HepG2 (cell line): ENCODE measurements around the gene SEC14L1. TPM values are rescaled to one million over a fixed set of nuclear protein-coding genes. Genes with fewer than 3 reads are reported as not detected.

Experiments
- ATAC-seq: fragments of 200-7000 bp; cut with Tn5 transposase; 3 replicates; pipeline ENCODE4 v1.9.1; 2020; ENCODE audit warnings: mild to moderate bottlenecking, moderate library complexity
- BruUV-seq: library from RNA; stranded (reverse); fragments of 400-500 nt; replicated peaks from 2 replicates; lab custom pipeline; 2021; lab: Mats Ljungman, UMichigan
- CTCF ChIA-PET: fragments of 300-600 bp; formaldehyde crosslinking; extraction: SDS; loops from one replicate; lab custom pipeline; 2021; ENCODE audit warnings: low total read pairs, inconsistent platforms, low intra/inter-chr PET ratio; lab: Yijun Ruan, JAX
- POLR2A ChIA-PET: fragments of 350-600 bp; sonication (Branson Sonifier 250); formaldehyde crosslinking; loops from one replicate; lab custom pipeline; 2020; ENCODE audit warnings: antibody characterized with exemption, inconsistent platforms; lab: Yijun Ruan, JAX
- DNase-seq: peaks from one replicate; pipeline ENCODE4 v3.0.0-alpha.2; 2015; ENCODE audit warnings: low spot score
- FAIRE-seq: peaks from 3 replicates; lab custom pipeline; 2011; peaks lifted over from hg19 to GRCh38; lab: Jason Lieb, UNC
- H2AFZ ChIP-seq: one replicate; pipeline ENCODE4 v1.6.1; 2011; ENCODE audit warnings: low read length, inconsistent platforms
- H3K27ac ChIP-seq: fragments of 300-600 bp; 3 replicates; pipeline ENCODE4 v1.8.0; 2011; ENCODE audit warnings: mixed run types, mild to moderate bottlenecking, mixed read lengths, low read length, inconsistent platforms; ENCODE audit not compliant: insufficient read depth; ENCODE audit errors: extremely low read length
- H3K27me3 ChIP-seq, 2 experiments: fragments of 200-600 bp in 1 of 2; 2 replicates in 1 of 2; 3 replicates in 1 of 2; pipeline versions ENCODE4 v1.6.0 to v1.8.0; 2011; ENCODE audit warnings: low read length in 2 of 2, mild to moderate bottlenecking in 2 of 2, moderate library complexity in 2 of 2, inconsistent platforms in 1 of 2; ENCODE audit not compliant: insufficient read depth in 2 of 2, control insufficient read depth in 1 of 2
- H3K36me3 ChIP-seq, 2 experiments: fragments of 200-600 bp in 1 of 2; replicated peaks in 1 of 2; 2 replicates in 1 of 2; 3 replicates in 1 of 2; pipeline versions ENCODE4 v1.5.1 to v1.8.0; 2011; ENCODE audit warnings: low read length in 2 of 2, inconsistent platforms in 1 of 2; ENCODE audit not compliant: insufficient read depth in 2 of 2, control insufficient read depth in 1 of 2
- H3K4me1 ChIP-seq: 2 replicates; pipeline ENCODE4 v1.5.1; 2012; ENCODE audit warnings: low read length, inconsistent platforms; ENCODE audit not compliant: insufficient read depth
- H3K4me2 ChIP-seq: 2 replicates; pipeline ENCODE4 v1.6.0; 2011; ENCODE audit warnings: low read depth, low read length, inconsistent platforms
- H3K4me3 ChIP-seq, 3 experiments: fragments of 200-600 bp in 1 of 3; sonication (generic), shearing (Covaris generic) in 1 of 3; replicated peaks in 1 of 3; 2 replicates each; pipeline ENCODE4 v1.5.1; 2011 to 2016; ENCODE audit warnings: low read length in 3 of 3, inconsistent platforms in 2 of 3, low read depth in 2 of 3, mild to moderate bottlenecking in 2 of 3, control low read depth in 1 of 3, mixed read lengths in 1 of 3; ENCODE audit not compliant: insufficient read depth in 1 of 3
- H3K79me2 ChIP-seq: one replicate; pipeline ENCODE4 v1.6.1; 2011; ENCODE audit warnings: low read length, inconsistent platforms; ENCODE audit not compliant: insufficient read depth
- H3K9ac ChIP-seq: 2 replicates; pipeline ENCODE4 v1.6.0; 2011; ENCODE audit warnings: mild to moderate bottlenecking, low read depth, low read length, inconsistent platforms; ENCODE audit not compliant: insufficient read depth
- H3K9me3 ChIP-seq: 2 replicates; pipeline ENCODE4 v1.5.1; 2012; ENCODE audit warnings: mild to moderate bottlenecking, low read length
- H4K20me1 ChIP-seq: 2 replicates; pipeline ENCODE4 v1.6.0; 2011; ENCODE audit warnings: inconsistent platforms, mild to moderate bottlenecking, low read length, moderate library complexity; ENCODE audit not compliant: insufficient read depth
- CCAR2 ChIP-seq: fragments of 200-400 bp; formaldehyde crosslinking; optimal IDR thresholded peaks from 2 replicates; pipeline ENCODE3; 2018; ENCODE audit warnings: low read depth, mild to moderate bottlenecking, low read length, moderate library complexity
- CSRNP2 ChIP-seq: sonication (generic); formaldehyde crosslinking; conservative IDR thresholded peaks from 2 replicates; pipeline ENCODE4 v1.8.0; 2022; ENCODE audit warnings: low read depth, missing genetic modification reagents
- E2F1 ChIP-seq: sonication (generic); formaldehyde crosslinking; IDR thresholded peaks from 2 replicates; pipeline ENCODE4 v1.5.0; 2020; ENCODE audit warnings: missing genetic modification reagents
- ELF1 ChIP-seq: sonication (generic); formaldehyde crosslinking; IDR thresholded peaks from 2 replicates; pipeline ENCODE4 v1.4.0; 2020; ENCODE audit warnings: missing genetic modification reagents
- ETV6 ChIP-seq: sonication (generic); formaldehyde crosslinking; conservative IDR thresholded peaks from 2 replicates; pipeline ENCODE4 v1.4.0; 2020; ENCODE audit warnings: missing genetic modification reagents
- HNF4A ChIP-seq: sonication (generic); formaldehyde crosslinking; IDR thresholded peaks from 2 replicates; pipeline ENCODE4 v1.4.0; 2020; ENCODE audit warnings: missing genetic modification reagents
- KDM3A ChIP-seq: IDR thresholded peaks from 2 replicates; pipeline ENCODE4 v1.6.1; 2018; ENCODE audit warnings: low read depth, missing compliant biosample characterization
- MIXL1 ChIP-seq: IDR thresholded peaks from 2 replicates; pipeline ENCODE4 v1.6.1; 2016
- NCOA5 ChIP-seq: sonication (generic); formaldehyde crosslinking; IDR thresholded peaks from 2 replicates; pipeline ENCODE4 v1.4.0; 2020; ENCODE audit warnings: missing genetic modification reagents
- NFYB ChIP-seq: sonication (generic); formaldehyde crosslinking; IDR thresholded peaks from 2 replicates; pipeline ENCODE4 v1.4.0; 2020; ENCODE audit warnings: missing genetic modification reagents
- PRMT3 ChIP-seq: sonication (generic); formaldehyde crosslinking; IDR thresholded peaks from 2 replicates; pipeline ENCODE4 v1.8.1; 2022; ENCODE audit warnings: low read depth, mild to moderate bottlenecking, moderate library complexity, missing genetic modification reagents, borderline replicate concordance
- YEATS4 ChIP-seq: sonication (generic); formaldehyde crosslinking; IDR thresholded peaks from 2 replicates; pipeline ENCODE4 v1.4.0; 2020; ENCODE audit warnings: missing genetic modification reagents, borderline replicate concordance
- ZFP62 ChIP-seq: sonication (generic); formaldehyde crosslinking; IDR thresholded peaks from 2 replicates; pipeline ENCODE4 v1.4.0; 2020; ENCODE audit warnings: missing genetic modification reagents
- ZNF569 ChIP-seq: sonication (generic); formaldehyde crosslinking; IDR thresholded peaks from 2 replicates; pipeline ENCODE4 v1.5.0; 2020; ENCODE audit warnings: mild to moderate bottlenecking, missing genetic modification reagents, moderate library complexity, borderline replicate concordance
- ZNF713 ChIP-seq: sonication (generic); formaldehyde crosslinking; IDR thresholded peaks from 2 replicates; pipeline ENCODE4 v1.4.0; 2020; ENCODE audit warnings: mild to moderate bottlenecking, missing genetic modification reagents
- ZSCAN12 ChIP-seq: sonication (generic); formaldehyde crosslinking; IDR thresholded peaks from 2 replicates; pipeline ENCODE4 v1.9.0; 2021; ENCODE audit warnings: mild to moderate bottlenecking, missing genetic modification reagents
- WGBS: methylation state at CpG from one replicate; pipeline ENCODE4 v1.1.6; 2017; ENCODE audit warnings: low lambda C conversion rate; 5-methylcytosine and 5-hydroxymethylcytosine counted together
- in situ Hi-C: cut with HindIII; loops from 2 replicates; pipeline ENCODE4 v1.10.0; 2017; ENCODE audit warnings: low pct_unique_long_range_greater_than_20kb; ENCODE audit not compliant: extremely low pct_ligation_motif_present
- intact Hi-C: fragments of 100-400 bp; cut with micrococcal nuclease; formaldehyde crosslinking; loops from one replicate; pipeline ENCODE4 v1.10.0; 2022; ENCODE audit not compliant: unreplicated experiment
- polyA plus RNA-seq, 8 experiments: library from polyadenylated mRNA; depleted of rRNA in 3 of 8; stranded (reverse) in 7 of 8; unstranded in 1 of 8; fragments of >200 nt; fragmentation: Illumina TruSeq in 4 of 8; extraction: Trizol in 4 of 8; gene quantifications; 2 replicates each; pipeline versions ENCODE4 v1.2.1 to v1.2.3, GENCODE V29; 2011 to 2016; ENCODE audit warnings: low read depth in 4 of 8, missing spikeins in 1 of 8, mixed read lengths in 1 of 8; ENCODE audit not compliant: insufficient read depth in 1 of 8
- total RNA-seq, 5 experiments: library from RNA; depleted of rRNA; stranded (reverse); fragments of >200 nt; fragmentation: Illumina TruSeq; extraction: Trizol; gene quantifications; 2 replicates each; pipeline ENCODE4 v1.2.3, GENCODE V29; 2016; ENCODE audit warnings: low read depth in 1 of 5

Gene SEC14L1
- total and polyA plus RNA-seq, 2 of the 13 experiments (the other 11 are each of a cell fraction or from before 2014, with no cell fraction given) = 26.3 to 43.9 TPM

GRCh38 chr17:77190576-77190975 is 49.8 kb downstream of the SEC14L1 start:
- Histone ChIP-seq H3K9ac (no peak overlapping the region), H4K20me1 (peaks cover 2% of the 10 kb centered on the region; the same call in 1 of the 2 replicates), H3K27ac (no peak overlapping the region), H3K4me3 (no peak overlapping the region), H3K27me3 (no peaks in the 10 kb centered on the region), H2AFZ (no peak overlapping the region)
- CTCF ChIA-PET = no interaction called here
- no peak for ATAC-seq
- intact Hi-C loops = no loop called here
- no peak for DNase-seq
- no peak for TF ChIP-seq KDM3A (CRISPR knock-in tag)
- TF ChIP-seq, all 625 proteins: peak for 0
- no TSS peak for BruUV-seq
- peaks cover 16% of the 10 kb centered on the region for H3K79me2 ChIP-seq
- H3K36me3 ChIP-seq = peaks cover 28 to 46% of the 10 kb centered on the region in 2 experiments
- no peaks in the 10 kb centered on the region for H3K9me3 ChIP-seq
- no peak for FAIRE-seq
- no peak overlapping the region for H3K4me2 ChIP-seq
- in situ Hi-C loops = no loop called here
- 98% methylated on average over 11 of the region's 11 CpGs for WGBS
- POLR2A ChIA-PET = no interaction called here
- H3K4me1 ChIP-seq = peaks cover 28% of the 10 kb centered on the region

GRCh38 chr17:77191244-77191643 is 50.5 kb downstream of the SEC14L1 start:
- intact Hi-C loops = no loop called here
- no TSS peak for BruUV-seq
- POLR2A ChIA-PET = no interaction called here
- no peak for ATAC-seq
- no peak for FAIRE-seq
- TF ChIP-seq ELF1 (no peak), E2F1 (CRISPR knock-in tag) (no peak), NFYB (CRISPR knock-in tag) (no peak), ZFP62 (CRISPR knock-in tag) (no peak), ZNF569 (CRISPR knock-in tag) (no peak), MIXL1 (CRISPR knock-in tag) (no peak), PRMT3 (CRISPR knock-in tag) (no peak), ZNF713 (no peak), ETV6 (no peak), NCOA5 (no peak), CCAR2 (no peak), HNF4A (CRISPR knock-in tag) (no peak), CSRNP2 (no peak), ZSCAN12 (CRISPR knock-in tag) (no peak), YEATS4 (CRISPR knock-in tag) (no peak)
- TF ChIP-seq, all 625 proteins: peak for 0
- 92% methylated on average over 11 of the region's 11 CpGs for WGBS
- Histone ChIP-seq H3K79me2 (peaks cover 11% of the 10 kb centered on the region), H4K20me1 (peaks cover 2% of the 10 kb centered on the region; the same call in 1 of the 2 replicates), H3K27ac (no peak overlapping the region), H3K9me3 (no peaks in the 10 kb centered on the region), H3K4me3 (no peak overlapping the region), H3K36me3 (peaks cover 32 to 52% of the 10 kb centered on the region in 2 experiments), H3K9ac (no peak overlapping the region), H3K4me2 (no peak overlapping the region), H3K27me3 (no peaks in the 10 kb centered on the region), H3K4me1 (peaks cover 25% of the 10 kb centered on the region), H2AFZ (no peak overlapping the region)
- in situ Hi-C loops = no loop called here
- CTCF ChIA-PET = no interaction called here
- DNase-seq = no peak
